Neutrophil (primary cell): ENCODE measurements around the gene CDON.
"Not testable (repeated sequence)": the region's sequence is repeated elsewhere in the genome, so short reads cannot be mapped to it uniquely, and the experiment has no call there.

Experiments
- H3K27ac ChIP-seq: fragments of 200-600 bp; sonication (generic); 2 replicates; pipeline ENCODE4 v1.5.1; 2016; ENCODE audit warnings: mild to moderate bottlenecking, moderate library complexity
- H3K27me3 ChIP-seq: fragments of 200-600 bp; sonication (generic); 2 replicates; pipeline ENCODE4 v1.6.0; 2016; ENCODE audit warnings: mild to moderate bottlenecking
- H3K36me3 ChIP-seq: fragments of 200-600 bp; sonication (generic); 2 replicates; pipeline ENCODE4 v1.5.1; 2017
- H3K4me1 ChIP-seq, 2 experiments: fragments of 200-600 bp in 1 of 2; sonication (generic) in 1 of 2; 1 replicate in 1 of 2; 2 replicates in 1 of 2; pipeline versions ENCODE4 v1.5.1 to v1.6.1; 2013 to 2016; ENCODE audit warnings: low read depth in 1 of 2, low read length in 1 of 2, mild to moderate bottlenecking in 1 of 2, moderate library complexity in 1 of 2; ENCODE audit not compliant: control insufficient read depth in 1 of 2, insufficient read depth in 1 of 2
- H3K4me3 ChIP-seq, 2 experiments: fragments of 200-600 bp in 1 of 2; sonication (generic) in 1 of 2; 1 replicate in 1 of 2; 2 replicates in 1 of 2; pipeline ENCODE4 v1.5.1; 2013 to 2016; ENCODE audit warnings: low read depth in 1 of 2, low read length in 1 of 2, mild to moderate bottlenecking in 1 of 2, moderate library complexity in 1 of 2
- H3K9me3 ChIP-seq: fragments of 200-600 bp; sonication (generic); 2 replicates; pipeline ENCODE4 v1.5.1; 2016
- TF ChIP-seq, protein P1 (sequence below): fragments of 200-600 bp; sonication (generic); IDR thresholded peaks from 2 replicates; pipeline ENCODE4 v1.5.1; 2016; ENCODE audit warnings: antibody characterized with exemption

The CDON gene

DNA sequence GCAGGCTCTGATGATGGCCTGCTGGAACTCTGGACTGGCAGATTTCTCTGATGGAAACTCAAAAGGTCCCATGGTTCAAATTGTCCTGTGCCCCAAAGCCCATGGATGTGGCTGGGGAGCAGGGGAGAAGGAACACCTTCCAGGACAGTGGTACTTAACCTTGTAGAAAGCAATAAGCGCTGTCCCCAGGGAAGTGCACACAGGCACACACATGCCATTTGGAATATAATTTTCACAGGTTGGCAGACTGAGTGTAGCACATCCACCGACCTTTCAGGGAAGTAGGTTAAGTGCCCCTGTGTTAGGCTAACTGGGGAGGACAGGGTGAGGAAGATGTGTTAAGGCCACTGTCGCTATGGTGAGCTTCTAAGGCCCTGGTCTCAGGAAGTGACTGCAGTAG lies 140.5 kb downstream of the CDON start:
- Histone ChIP-seq H3K27ac (no peak overlapping the region), H3K9me3 (no peaks in the 10 kb centered on the region), H3K4me3 (no peak overlapping the region), H3K36me3 (no peaks in the 10 kb centered on the region), H3K27me3 (peaks cover 20% of the 10 kb centered on the region), H3K4me1 (no peaks in the 10 kb centered on the region)
- TF ChIP-seq, protein P1, sequence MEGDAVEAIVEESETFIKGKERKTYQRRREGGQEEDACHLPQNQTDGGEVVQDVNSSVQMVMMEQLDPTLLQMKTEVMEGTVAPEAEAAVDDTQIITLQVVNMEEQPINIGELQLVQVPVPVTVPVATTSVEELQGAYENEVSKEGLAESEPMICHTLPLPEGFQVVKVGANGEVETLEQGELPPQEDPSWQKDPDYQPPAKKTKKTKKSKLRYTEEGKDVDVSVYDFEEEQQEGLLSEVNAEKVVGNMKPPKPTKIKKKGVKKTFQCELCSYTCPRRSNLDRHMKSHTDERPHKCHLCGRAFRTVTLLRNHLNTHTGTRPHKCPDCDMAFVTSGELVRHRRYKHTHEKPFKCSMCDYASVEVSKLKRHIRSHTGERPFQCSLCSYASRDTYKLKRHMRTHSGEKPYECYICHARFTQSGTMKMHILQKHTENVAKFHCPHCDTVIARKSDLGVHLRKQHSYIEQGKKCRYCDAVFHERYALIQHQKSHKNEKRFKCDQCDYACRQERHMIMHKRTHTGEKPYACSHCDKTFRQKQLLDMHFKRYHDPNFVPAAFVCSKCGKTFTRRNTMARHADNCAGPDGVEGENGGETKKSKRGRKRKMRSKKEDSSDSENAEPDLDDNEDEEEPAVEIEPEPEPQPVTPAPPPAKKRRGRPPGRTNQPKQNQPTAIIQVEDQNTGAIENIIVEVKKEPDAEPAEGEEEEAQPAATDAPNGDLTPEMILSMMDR = no peak

DNA sequence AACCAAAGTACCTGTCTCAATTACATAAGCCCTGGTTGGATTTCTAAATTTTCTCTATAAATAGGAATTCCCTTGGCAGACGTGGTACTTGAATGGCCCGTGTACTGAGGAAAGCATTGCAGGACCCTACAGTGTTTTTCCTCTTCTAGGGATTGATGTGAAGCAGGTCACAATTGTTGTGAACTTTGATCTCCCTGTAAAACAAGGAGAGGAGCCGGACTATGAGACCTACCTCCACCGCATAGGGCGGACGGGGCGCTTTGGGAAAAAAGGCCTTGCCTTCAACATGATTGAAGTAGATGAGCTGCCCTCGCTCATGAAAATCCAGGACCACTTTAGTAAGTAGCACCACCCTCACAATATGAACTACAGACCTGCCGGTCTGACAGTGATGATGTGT lies 141.6 kb downstream of the CDON start:
- Histone ChIP-seq H3K4me1 (no peaks in the 10 kb centered on the region), H3K9me3 (no peaks in the 10 kb centered on the region), H3K36me3 (no peaks in the 10 kb centered on the region), H3K27me3 (peaks cover 28% of the 10 kb centered on the region), H3K4me3 (no peak overlapping the region), H3K27ac (no peak overlapping the region)
- TF ChIP-seq, protein P1 = no peak

DNA sequence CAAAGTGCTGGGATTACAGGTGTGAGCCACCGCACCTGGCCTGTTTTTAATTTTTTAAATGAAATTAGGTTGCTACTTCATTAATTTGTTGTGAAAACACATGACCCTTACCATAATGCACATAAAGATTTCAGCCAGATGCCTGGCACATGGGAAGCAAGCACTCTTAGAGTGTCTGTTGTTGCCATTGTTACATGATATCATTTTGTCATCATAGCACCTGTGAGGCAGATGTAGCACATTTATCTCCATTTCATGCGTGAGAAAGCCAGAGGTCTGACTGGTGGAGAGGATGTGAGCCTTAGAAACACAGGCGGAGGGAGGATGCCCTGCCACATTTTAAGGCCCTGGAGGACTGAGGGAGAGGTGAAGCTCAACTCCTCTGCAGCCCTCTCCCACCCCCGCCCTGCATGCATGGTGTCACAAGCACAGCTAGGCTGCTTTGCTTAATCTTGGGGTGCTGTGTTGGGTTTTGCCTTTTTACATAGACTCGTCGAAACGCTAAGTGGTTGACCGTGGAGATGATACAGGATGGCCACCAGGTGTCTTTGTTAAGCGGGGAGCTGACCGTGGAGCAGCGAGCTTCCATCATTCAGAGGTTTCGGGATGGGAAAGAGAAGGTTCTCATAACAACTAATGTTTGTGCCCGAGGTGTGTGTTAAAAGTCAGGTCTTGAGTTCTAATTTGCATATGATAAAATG lies 144.4 kb downstream of the CDON start:
- TF ChIP-seq, protein P1 = no peak
- Histone ChIP-seq H3K4me3 (no peak overlapping the region), H3K27ac (no peak overlapping the region), H3K27me3 (peaks cover 28% of the 10 kb centered on the region), H3K36me3 (no peaks in the 10 kb centered on the region), H3K4me1 (no peaks in the 10 kb centered on the region), H3K9me3 (no peaks in the 10 kb centered on the region)

DNA sequence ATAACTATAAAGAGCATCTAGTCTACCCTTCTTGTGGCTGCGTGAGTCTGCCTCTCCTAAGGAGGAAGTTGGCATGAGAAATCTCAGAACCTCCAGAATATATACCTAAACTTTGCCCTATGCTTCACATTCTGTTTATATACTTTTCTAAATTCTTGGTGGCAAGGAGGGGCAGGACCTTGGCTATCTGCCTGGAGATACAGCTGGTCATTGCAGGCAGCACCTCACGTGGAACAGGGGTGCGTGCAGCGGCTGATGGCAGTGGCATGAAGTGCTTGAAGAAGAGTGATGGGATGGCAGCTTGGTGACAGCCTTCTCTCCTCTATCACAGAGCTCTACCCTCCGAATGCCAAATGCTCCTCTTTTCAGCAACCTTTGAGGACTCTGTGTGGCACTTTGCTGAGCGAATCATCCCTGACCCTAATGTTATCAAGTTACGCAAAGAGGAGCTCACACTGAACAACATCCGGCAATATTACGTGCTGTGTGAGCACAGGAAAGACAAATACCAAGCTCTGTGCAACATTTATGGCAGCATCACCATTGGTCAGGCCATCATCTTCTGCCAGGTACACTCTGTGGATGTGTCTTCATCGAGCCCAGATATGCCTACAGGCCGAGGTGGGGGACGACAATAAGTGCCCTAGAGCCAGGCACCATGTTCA lies 145.9 kb downstream of the CDON start:
- Histone ChIP-seq H3K4me3 (no peak overlapping the region), H3K9me3 (no peaks in the 10 kb centered on the region), H3K4me1 (no peaks in the 10 kb centered on the region), H3K36me3 (no peaks in the 10 kb centered on the region), H3K27ac (no peak overlapping the region), H3K27me3 (peaks cover 23% of the 10 kb centered on the region)
- TF ChIP-seq, protein P1 = no peak

DNA sequence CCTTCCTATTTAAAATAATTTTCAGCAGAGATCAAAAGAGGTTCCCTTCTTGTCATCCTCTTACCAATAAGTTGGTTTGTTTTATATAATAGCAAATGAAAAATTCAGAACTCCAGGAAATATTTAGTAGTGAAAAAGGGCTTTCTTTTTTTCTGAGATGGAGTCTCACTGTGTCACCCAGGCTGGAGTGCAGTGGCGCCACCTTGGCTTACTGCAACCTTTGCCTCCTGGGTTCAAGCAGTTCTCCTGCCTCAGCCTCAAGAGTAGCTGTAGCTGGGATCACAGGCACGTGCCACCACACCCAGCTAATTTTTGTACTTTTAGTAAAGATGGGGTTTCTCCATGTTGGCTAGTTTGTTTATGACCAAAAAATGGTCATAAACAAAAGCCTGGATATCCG lies 148.1 kb downstream of the CDON start:
- not testable (repeated sequence) for H3K4me3 ChIP-seq, H3K36me3 ChIP-seq, H3K27ac ChIP-seq, H3K4me1 ChIP-seq, H3K9me3 ChIP-seq
- H3K27me3 ChIP-seq = peaks cover 34% of the 10 kb centered on the region

DNA sequence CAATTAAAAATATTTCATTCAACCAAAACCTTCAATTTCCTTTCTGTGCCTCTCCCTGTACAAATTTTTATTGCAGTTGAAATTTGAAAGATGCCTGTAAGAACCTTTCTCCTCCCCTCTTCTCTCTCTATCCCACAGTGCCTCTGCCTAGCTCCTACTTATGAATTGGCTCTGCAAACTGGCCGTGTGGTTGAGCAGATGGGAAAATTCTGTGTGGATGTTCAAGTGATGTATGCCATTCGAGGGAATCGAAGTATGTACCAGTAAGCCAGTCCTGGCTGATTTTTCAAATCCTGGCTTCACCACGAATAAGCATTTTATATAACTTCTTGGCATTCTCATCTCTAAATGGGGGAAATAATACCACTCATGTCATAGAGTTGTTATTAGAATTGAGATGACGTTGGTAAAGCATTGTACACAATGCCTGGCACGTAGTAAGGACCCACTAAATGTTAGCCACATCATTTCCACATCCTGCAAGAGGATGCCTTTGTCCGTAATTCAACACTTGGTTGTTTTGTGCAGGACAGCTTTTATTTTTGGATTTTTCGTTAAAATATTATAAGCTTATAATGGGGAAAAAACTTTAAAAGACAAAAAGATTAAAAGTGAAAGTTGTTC lies 152.3 kb downstream of the CDON start:
- TF ChIP-seq, protein P1 = no peak
- Histone ChIP-seq H3K27me3 (peaks cover 54% of the 10 kb centered on the region), H3K27ac (no peak overlapping the region), H3K9me3 (no peaks in the 10 kb centered on the region), H3K4me1 (no peaks in the 10 kb centered on the region), H3K4me3 (no peak overlapping the region), H3K36me3 (no peaks in the 10 kb centered on the region)
